ENCODE results near the gene PLCG2.

Gene PLCG2

GRCh38 chr16:81816351-81816750 lies 37.3 kb downstream of the PLCG2 start:
- no peak for DNase-seq (ENCODE audit: low read depth in 3 of 3)

GRCh38 chr16:81816793-81817210 lies 37.7 kb downstream of the PLCG2 start:
- DNase-seq (ENCODE audit: low read depth in 3 of 3), result no peak

- no peak for DNase-seq (ENCODE audit: low read depth in 3 of 3)
Observed at GRCh38 chr16:81817296-81817695, 38.2 kb downstream of the PLCG2 start.

GRCh38 chr16:81817789-81818567 lies 38.9 kb downstream of the PLCG2 start:
- no peak for DNase-seq (ENCODE audit: low read depth in 3 of 3)

- DNase-seq (ENCODE audit: low read depth in 3 of 3), result no peak
Observed at GRCh38 chr16:81818568-81818896, 39.4 kb downstream of the PLCG2 start.

- no peak for DNase-seq (ENCODE audit: low read depth in 3 of 3)
Observed at GRCh38 chr16:81818905-81819304, 39.8 kb downstream of the PLCG2 start.

GRCh38 chr16:81821436-81822128 lies 42.5 kb downstream of the PLCG2 start:
- DNase-seq (ENCODE audit: low read depth in 3 of 3), result no peak

GRCh38 chr16:81823111-81823510 lies 44.0 kb downstream of the PLCG2 start:
- DNase-seq (ENCODE audit: low read depth in 3 of 3), result no peak

- DNase-seq (ENCODE audit: low read depth in 3 of 3), result no peak
Observed at GRCh38 chr16:81823734-81824133, 44.6 kb downstream of the PLCG2 start.

GRCh38 chr16:81826523-81826922 lies 47.4 kb downstream of the PLCG2 start:
- no peak for DNase-seq (ENCODE audit: low read depth in 3 of 3)

- no peak for DNase-seq (ENCODE audit: low read depth in 3 of 3)
Observed at GRCh38 chr16:81830845-81831540, 51.9 kb downstream of the PLCG2 start.

- DNase-seq (ENCODE audit: low read depth in 3 of 3), result peak in 1 of 3 experiments; percentile 3
Observed at GRCh38 chr16:81831722-81832126, 52.6 kb downstream of the PLCG2 start.

- DNase-seq (ENCODE audit: low read depth in 3 of 3), result no peak
Observed at GRCh38 chr16:81832801-81833547, 53.9 kb downstream of the PLCG2 start.

GRCh38 chr16:81833751-81834150 lies 54.7 kb downstream of the PLCG2 start:
- DNase-seq (ENCODE audit: low read depth in 3 of 3), result no peak

GRCh38 chr16:81834868-81835267 lies 55.8 kb downstream of the PLCG2 start:
- DNase-seq (ENCODE audit: low read depth in 3 of 3), result no peak

GRCh38 chr16:81836279-81837054 lies 57.4 kb downstream of the PLCG2 start:
- no peak for DNase-seq (ENCODE audit: low read depth in 3 of 3)

GRCh38 chr16:81837312-81837751 lies 58.2 kb downstream of the PLCG2 start:
- no peak for DNase-seq (ENCODE audit: low read depth in 3 of 3)

GRCh38 chr16:81838794-81839193 lies 59.7 kb downstream of the PLCG2 start:
- DNase-seq (ENCODE audit: low read depth in 3 of 3), result no peak

- no peak for DNase-seq (ENCODE audit: low read depth in 3 of 3)
Observed at GRCh38 chr16:81841722-81842121, 62.6 kb downstream of the PLCG2 start.

GRCh38 chr16:81842564-81843242 lies 63.6 kb downstream of the PLCG2 start:
- no peak for DNase-seq (ENCODE audit: low read depth in 3 of 3)

- DNase-seq (ENCODE audit: low read depth in 3 of 3), result no peak
Observed at GRCh38 chr16:81843243-81843582, 64.1 kb downstream of the PLCG2 start.

All from stimulated activated CD4-positive, alpha-beta T cell treated with anti-CD3 and anti-CD28 coated beads, TNF-alpha, amount 100 ng/mL, for 4 hours (primary cell).